Glomerular endothelial cell (primary cell): Measurements from ENCODE around the gene RTL10. TPM values are rescaled to one million over a fixed set of nuclear protein-coding genes. Genes with fewer than 3 reads are reported as not detected.
A peak's percentile ranks its signal among the peaks of the same experiment; 100 is the strongest.
"Not testable (repeated sequence)": the region's sequence is repeated elsewhere in the genome, so short reads cannot be mapped to it uniquely, and the experiment has no call there.

Experiments
- DNase-seq: peaks from one replicate; pipeline ENCODE4 v3.0.0-alpha.2; 2011; ENCODE audit warnings: low read depth, low spot score; ENCODE audit errors: extremely low read depth
- total RNA-seq: library from RNA; depleted of rRNA; stranded (reverse); fragments of >200 nt; gene quantifications from 2 replicates; pipeline ENCODE4 v1.2.3, GENCODE V29; 2015

RTL10 gene
- total RNA-seq, 1 donor from 2014 or later = 65.5 TPM

DNA sequence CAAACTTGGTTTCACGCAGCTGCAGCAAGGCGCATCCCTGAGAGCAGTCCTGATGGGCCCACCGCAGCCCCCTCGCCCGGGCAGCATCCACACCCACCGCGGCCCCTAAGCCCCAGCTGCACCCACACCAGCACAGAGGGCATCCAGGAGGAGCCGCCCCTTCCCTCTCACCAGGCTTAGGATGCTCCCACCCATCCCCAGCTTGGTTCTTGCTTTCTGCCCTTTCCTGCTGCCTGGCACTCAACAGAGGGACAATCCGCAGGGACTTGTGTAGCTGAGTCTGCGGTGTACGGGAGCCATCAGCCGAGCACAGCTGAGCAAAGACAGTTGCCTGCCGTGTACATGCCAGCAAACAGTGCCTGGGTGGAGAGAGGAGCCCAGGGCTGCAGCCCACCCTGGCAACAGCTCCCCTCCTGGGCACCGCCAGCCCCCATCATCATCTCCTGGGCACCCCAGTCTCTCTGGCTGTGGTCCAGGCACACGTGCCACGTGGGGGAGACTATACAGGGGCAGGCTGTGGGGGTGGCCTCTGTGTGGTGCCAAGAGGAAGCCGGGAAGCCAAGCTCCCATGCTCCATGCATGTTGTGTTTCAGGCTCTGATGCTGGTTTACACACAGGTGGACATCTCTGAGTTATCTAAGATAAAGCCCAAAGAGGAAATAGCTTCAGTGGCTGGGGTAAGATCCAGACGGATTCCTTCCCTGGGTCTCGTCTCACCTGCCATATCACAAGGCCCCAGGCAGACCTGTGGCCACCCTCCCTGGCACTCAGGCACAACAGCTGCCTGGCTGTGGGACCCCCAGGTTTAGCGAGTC lies 36.0 kb upstream of the RTL10 start:
- no peak for DNase-seq

DNA sequence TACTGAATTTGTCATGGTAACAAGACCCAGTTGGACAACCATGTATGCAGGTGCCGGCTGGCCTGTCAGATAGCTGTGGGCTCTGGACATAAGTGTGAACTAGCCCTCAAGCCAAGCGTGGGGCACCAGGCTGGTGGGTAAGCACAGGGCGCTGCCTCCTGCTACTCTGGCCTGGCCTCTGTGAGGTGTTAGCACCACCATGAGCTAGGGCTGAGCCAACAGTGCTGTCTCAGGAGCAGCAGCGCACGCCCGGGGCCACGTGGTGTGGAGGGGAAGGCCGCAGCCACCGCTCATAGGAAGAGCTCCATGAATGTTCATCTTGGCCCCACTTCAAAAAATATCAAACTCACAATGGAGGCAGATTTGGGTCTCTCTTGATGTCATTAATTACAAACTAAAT lies 35.3 kb upstream of the RTL10 start:
- DNase-seq = no peak

DNA sequence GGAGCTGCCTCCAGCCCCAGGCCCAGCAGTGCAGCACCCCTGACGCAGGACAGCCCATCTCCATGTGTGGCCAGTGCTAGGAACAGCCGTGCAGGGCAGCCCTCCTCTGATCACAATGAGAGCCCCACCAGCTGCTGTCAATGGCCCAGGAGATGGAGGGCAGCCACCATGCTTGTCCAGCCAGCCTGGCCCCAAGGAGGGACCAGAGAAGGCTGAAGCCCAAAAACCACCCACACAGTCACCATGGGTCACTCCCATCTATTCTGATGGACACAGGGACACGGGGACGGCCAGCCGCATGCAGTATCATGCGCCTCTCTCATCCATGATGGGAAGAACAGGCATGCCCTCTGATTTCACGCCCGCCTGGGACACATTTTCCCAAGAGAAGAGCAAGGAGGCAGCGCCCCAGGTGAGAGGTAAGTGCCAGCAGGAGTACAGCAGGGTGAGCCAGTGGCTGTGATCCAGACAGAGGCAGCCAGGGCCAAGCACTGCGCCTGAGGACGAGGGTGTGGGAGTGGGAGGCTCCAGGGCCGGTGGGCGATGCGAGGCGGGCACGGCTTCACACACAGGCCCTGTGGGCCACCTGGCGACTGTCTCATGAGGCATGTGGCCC lies 33.6 kb upstream of the RTL10 start:
- no peak for DNase-seq

DNA sequence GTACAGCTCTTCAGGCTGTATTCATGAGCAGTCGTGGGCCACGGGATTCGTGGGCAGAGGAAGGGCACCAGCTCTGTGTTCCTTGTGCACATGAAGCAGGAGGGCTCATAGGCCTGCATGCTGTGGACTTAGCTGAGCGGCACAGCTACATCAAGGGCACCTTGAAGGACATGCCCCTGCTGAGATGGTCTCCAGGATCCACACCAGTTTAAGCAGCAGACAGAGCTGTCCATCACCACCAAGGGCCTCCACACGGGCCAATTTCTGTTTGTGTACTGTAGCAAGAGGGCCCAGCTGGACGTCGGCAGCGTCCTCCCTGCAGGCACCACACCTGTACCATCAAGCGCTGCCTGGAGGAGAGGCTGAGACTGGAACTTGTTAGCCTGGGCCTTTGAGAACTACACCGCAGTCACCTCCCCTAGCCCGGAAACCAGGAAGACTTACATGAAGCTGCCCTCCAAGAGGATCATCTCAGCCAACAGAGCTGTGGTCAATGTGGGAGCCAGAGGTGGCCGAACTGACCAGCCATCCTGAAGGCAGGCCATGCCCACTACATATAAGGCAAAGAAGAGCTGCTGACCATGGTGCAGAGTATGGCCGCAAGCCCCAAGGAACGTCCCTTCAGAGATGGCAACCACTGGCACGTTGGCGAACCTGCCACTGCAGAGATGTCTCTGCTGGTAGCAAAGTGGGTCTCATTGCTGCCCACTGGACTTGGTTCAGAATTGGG lies 32.7 kb upstream of the RTL10 start:
- no peak for DNase-seq

DNA sequence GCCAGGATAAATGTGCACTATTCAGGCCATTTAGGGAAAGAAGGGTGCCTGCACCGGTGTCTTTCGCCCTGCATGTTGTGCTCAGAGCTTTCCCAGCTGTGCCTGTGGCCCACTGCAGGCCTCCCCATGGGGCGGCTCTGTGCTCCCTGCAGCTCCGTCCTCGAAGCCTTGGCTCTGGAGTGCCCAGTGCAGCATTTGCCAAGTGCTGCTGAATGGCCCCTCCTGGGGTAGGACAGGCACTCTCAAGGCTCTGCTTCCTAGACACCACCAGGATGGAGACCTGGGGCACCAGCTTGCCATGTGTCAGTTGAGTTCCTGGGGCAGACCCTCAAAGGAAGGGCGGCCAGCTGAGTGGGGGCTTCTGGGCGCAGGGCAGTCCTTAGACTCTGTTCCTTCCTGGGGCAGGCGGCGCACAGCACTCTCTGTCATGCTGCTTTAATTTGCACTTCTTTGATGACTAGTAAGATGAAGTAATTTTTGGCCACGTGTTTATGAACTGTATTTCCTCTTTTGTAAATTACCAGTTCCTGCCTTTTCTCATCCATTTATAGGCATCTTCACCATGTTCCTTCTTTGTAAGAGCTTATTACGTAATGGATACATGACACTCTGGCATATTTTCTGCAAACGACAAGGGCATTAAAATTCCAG lies 32.1 kb upstream of the RTL10 start:
- no peak for DNase-seq

DNA sequence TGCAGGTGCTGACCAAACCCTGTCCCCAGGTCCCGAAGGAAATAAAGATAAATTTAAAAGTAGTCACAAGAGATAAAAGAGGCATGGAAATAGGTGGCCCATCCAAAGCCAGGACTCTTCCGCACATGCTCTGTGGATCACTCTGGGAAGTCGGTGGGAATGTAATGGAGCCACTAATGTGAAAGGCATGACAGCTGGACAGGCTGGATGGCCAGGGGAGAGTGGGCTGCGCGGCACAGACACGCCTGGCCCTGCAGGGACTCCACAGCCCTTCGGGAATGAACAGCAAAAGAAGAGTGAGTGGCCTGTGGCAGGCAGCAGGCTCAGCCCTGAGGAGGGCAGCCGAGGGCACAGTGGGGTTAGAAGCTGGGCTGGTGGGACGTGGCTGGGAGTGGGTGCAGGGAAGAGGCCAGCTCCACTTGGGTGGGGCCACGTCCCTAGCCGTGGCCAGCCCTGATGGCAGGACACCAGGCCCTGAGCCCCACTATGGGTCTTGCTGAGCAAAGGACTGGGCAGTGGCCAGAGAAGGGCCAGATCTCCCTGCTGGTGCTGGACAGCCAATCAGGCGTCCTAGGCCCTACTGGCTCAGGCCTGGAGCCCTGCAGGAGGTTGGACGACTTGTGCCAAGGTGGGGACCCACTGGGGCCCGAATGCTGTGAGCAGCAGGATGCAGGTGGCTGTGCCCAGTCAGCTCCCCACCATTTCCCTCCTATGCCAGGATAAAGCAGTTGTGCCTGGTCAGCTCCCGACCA lies 31.3 kb upstream of the RTL10 start:
- DNase-seq = no peak

DNA sequence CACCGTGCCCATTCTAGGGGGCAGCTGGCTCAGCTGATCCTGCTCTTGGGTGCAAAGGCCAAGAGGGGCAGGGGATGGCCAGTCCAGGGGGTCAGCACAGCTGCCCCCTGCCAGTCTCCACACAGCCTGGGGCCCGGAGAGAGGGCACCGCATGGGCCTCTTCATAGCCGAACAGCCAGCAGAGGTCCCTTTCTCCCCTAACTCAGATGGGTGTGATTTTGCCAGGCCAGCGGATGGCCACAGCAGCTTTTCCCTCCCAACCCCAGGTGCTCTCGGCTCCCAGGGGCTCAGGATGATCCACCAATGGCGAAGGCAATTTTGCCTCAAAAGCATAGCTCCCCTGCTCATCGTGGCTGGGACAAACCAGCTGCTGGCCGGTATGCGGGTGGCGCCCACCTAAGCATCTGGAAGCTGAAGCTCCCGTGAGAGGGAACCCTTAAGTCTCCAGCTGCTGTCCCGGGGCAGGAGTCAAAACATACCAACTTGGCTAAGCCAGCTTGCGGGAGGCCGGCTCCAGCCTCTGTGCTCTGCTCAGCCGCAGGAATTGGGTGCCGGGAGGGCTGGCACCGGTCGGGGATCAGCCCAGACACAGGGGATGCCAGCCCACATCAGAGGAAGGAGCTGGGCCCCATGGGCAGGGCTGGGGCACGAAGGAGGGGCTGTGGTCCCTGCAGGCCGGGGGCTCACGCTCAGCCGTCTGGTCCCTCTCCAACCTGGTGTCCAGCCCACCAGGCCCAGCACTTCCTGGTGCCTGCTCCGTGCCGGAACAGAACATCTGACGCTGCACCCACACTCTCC lies 30.5 kb upstream of the RTL10 start:
- DNase-seq = no peak

DNA sequence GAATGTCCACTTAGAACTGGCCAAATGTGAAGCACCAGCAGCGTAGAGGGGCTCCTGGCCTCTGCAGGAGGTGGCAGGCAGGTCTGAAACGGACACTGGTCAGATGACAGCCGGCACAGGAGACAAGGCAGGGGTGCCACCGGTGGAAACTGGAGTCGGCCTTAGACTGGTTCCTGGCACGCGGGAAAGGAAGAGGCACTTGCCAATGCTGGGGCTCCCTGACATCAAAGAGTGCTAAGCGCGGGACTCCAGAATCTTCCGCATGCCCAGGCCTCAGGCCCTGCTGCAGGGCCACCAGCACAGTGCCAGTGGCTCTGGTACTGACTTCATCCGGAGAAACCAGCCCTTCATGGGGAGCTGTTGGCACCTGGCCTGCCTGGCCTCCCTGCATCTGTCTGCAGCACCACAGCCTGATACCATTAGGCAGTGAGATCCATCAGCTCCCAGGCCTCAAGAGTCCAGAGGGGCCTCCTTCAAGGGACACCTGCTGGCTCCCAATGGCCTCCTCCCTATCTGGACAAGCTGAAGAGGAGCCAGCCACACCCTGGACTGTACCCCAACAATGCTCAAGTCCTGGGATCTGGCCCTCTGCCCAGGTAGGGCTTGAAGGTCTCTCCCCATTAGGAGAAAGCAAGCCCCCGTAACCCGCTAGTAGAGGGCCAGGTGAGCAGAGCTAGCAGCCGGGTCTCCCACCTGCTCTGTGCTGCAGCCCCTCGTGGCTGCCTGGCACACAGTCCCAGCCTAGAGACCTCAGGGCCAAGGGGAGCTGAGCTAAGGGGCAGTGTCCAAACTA lies 29.7 kb upstream of the RTL10 start:
- no peak for DNase-seq

DNA sequence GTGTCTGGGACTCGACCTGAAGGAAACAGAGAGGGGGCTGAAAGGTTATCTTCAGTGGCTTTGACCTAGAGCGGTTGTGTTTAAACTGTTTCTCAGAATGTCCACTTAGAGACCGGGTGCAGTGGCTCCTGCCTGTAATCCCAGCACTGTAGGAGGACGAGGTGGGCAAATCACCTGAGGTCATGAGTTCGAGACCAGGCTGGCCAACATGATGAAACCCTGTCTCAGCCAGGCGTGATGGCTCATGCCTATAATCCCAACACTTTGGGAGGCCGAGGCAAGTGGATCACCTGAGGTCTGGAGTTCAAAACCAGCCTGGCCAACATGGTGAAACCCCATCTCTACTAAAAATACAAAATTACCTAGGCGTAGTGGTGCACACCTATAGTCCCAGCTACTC lies 28.8 kb upstream of the RTL10 start:
- not testable (repeated sequence) for DNase-seq

DNA sequence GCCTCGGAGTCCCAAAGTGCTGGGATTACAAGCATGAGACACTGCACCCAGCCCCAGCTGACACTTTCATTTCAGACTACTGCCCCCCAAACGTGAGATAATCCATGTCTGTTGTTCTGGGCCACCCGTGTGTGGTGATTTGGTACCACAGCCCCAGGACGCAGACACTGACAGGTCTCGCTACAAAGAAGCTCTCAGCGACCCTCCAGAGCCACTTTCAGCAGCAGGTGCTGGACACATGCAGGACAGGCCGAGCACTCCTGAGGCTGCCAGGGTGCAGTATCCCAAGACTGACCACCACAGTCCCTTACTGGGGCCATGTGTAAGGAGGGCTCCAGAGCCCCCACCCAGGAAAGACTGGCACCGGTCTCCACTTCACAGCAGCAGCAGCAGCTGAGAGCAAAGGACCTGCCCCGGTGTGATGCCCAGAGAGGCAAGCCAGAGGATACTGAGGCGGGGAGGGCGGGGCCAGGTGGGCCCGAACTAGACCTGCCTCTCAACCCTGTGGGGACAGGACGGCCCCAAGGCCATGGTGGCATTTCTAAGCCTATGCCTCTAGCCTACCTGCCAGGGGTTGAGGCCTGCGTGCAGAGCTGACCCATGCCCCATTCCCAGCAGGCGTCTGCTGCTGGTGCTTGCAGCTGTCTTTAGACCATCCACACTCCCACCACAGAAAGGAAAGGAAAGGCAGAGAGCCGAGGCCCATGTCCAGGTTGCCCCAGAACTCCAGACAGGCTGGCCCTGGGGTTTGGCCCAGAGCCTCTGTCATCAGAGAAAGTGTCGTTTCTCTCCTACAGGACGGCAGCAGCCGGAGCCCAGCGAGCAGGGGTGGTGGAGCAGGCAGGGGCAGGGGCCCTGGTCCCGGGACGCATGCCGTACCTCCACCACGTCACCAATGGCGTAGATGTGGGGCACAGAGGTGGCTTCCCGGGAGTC lies 28.0 kb upstream of the RTL10 start:
- DNase-seq = no peak

DNA sequence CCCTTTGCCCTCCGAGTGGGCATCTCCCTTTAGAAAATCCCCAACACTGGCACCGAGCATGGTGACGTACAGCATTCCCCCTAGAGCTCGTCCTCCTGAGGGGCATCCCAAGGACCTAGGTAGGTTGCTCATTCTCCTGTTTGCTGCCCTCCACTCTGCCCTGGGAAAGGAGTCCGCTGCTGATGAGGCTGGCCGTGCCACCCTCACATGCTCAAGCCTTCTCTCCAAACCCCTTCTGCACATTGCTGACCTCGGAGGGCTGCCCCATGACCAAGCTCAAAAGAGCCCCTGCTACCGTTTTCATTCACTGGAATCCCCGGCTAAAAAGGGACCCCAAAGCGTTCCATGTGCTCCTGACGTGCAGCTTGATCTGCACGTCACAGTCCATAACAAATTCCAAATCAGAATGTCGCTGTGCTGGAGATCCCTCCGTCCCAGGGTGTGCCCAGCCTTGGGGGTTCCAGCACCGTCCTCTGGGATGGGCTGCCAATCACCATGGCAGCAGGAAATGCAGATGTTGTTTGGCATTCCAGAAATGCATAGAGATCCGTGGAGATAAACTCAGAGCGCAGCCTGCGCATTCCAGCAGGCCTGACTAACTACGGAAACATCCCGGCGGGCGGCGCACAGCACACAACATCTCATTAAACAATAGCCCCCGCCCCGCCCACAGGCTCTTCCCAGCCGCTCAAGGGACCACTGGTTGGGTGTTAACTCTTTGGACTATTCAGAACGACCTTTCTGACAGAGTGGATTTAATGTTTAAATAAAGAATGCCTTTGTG lies 26.3 kb upstream of the RTL10 start:
- DNase-seq = peak; percentile 96

DNA sequence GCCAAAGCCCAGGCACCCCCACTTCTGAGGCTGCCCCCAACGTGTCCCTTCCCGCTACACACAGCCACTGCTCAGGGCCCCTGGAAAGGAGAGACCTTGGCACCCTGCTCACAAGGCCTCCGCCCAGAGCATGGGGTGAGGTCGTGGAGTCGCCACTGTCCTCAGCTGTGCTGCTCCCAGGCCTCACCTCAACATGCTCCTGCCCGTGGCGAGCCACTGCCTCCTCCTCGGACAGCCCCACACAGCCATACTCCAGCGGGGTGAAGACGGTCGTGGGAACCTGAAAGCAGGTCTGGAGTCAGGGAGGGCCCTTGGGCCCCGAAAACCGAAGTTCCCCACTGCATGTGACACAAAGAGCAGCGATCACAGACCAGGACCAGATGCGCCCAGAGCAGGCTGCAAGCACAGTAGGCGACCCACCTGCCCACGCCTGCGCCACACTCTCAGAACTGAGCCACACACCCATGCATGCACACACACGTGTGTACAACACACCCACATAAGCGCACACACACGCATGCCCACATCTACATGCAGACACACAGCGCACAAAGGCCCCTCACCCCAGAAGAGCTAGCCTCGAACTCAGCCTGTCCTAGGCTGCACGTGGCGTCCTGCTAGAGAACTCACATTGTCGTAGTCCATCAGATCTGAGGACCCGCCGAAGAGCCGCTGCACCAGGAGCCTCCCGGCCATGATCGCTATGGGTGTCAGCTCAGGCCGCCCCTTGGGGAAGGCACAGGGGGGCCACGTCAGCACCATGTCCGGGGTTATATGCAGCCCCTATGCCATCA lies 25.5 kb upstream of the RTL10 start:
- DNase-seq = no peak

DNA sequence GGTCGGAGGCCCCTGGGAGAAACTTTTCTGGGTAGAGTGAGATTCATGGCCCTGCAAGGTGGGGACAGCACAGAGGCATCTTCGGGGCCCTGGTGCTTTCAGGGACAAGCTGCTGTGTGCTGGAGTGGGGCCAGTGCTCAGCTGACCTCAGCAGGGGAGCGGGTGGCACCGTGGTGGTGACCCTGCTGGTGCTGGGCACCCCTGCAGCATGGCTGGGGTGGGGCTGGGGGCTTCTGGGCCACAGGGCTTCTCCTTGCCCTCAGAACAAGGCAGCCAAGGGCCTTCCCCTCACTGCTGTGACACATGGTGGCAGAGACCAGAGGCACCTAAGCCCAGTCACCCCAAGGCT lies 24.9 kb upstream of the RTL10 start:
- no peak for DNase-seq

DNA sequence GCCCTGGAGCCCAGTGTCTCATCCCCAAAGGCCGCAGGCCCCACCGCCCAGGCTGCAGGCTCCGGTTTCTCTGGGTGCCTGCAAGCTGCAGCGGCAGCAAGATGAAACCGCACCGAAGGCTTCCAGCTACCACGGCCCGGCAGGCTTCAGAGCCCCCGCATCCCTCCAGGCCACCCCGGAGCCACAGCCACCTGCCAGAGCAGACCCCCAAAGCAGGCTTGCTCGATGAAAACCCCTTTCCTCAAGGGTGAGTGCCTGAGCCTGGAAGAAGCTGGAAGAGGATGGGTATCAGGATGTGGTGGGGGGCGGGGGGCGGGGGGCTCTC lies 24.5 kb upstream of the RTL10 start:
- DNase-seq = no peak

DNA sequence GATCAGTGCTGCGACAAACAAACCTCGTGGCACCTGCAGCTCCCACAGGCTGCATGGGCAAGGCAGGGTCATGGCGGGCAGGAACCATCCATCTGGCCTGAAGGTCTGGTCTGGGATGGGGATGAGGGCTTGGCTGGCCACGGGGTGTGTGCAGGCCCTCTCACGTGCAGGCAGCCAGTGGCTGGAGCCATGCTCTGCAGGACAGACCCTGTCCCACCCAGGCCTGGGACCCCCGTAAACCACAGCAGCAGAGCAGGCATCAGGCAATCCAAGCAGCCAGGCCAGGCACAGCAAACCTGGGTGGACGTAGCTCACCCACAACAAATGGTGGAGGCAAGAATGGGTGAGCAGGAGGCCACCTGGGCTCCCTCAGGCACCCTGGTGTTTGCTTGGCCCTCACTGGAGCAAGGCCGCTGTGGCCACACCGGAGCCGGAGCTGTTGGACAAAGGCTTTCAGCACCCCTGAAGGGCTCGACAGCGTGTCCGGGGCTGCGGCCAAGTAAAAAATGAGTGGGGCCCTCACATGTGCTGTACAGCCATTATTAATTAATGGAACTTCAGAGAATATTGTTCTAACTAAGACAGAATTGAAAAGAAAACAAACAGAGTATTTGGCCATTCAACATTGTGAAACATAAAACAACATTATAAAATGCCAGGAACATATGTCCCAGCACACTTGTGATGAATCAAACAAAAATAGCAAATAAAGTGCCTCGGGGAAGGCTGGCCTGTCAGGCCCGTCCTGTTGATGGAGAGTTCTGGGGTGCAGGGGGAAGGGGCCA lies 24.0 kb upstream of the RTL10 start:
- DNase-seq = no peak
